HG02623 (cell line): ENCODE measurements around the gene INTS14.
"Not testable (repeated sequence)": the region's sequence is repeated elsewhere in the genome, so short reads cannot be mapped to it uniquely, and the experiment has no call there.

ENCODE experiments used
- ATAC-seq: cut with Tn5 transposase; IDR thresholded peaks from one replicate; pipeline ENCODE4 v1.9.1; 2021; ENCODE audit warnings: moderate library complexity; ENCODE audit not compliant: unreplicated experiment

Gene INTS14

DNA sequence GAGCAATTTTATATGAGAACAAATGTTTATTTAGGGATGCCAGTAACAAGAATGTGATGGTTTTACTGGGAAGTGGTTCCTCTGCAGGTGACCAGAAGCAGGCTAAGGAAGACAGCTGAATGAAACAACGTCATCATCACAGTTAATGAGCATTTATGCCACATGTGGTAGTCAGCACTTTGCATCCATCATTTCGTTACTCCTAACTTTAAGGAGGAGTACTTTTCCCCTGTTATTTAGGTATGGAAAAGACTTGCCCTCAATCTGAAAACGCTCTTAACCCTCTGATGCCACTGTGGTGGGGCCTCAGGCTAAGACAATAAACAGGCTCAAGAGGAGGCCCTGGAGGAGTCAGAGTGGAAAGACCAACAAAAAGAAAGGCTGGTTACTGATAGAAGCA is 31.2 kb downstream of the INTS14 start:
- ATAC-seq, result no peak

DNA sequence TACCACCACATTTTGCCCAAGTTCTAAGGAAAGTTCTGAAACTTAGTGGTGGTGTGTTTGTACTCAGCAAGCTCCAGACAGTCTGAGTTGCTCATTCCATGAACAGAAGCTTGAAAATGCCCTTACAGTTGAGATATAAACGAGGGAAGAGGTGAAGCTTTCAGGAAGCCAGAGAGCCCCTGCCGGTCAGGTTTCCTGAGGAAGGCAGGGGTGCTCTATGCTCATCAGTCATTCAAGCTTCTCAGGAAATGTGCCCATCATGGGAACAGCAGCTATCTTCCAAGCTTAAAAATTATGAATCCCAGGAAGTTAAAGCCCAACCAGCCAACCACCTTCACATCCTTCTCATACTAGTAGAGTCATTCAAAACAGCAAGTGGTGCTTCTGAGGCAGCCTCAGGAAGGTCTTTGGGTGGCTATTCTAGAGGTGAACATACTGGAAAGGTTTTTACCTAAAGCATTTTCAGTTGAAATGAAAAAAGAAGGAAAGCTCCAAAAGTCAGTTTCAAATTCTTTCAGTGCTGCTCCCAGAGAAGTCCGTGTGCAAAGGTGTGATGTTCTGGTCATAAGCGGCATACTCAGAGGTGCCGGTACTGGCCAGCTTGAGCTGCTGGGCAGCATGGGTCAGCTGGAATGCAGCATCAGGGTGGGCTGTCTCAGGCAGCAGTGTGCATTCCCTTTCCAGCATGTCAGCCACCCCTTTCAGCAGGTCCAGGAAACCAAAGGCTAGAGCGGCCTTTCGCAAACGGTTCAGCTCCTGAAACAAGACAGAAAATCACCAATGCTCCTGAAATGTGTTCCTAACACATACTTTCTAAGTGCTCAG is 31.8 kb downstream of the INTS14 start:
- no peak for ATAC-seq

DNA sequence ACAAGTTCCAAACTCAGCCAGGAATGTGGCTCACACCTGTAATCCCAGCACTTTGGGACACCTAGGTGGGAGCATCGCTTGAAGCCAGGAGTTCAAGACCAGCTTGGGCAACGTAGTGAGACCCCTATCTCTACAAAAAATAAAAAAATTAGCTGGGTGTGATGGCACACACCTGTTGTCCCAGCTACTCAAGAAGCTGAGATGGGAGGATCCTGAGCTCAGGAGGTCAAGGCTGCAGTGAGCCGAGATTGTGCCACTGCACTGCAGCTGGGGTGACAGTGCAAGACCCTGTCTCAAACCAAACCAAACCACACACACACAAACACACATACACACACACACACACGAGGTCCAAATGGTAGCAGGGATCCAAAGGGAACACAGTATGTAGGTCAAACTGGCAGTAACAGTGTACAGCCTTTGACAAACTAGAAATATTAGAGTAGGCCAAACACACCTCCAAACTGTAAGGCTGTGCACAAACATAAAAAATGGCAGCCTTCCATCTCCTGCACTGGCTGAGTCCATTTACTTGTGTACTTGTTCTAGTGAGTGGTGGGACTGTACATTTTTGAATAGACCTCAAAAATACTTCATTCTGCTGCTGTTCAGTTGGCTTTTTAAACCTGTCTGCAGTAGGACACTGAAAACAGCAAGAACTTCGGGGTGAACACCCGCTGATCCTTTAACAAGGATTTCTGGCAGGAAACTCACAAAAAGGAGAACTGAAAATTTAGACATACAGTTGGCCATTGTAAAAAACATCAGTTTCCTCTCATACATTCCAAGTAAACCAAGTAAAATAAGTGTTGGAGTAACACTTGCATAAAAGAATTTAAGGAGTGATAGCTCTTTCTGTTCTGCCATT is 33.6 kb downstream of the INTS14 start:
- no peak for ATAC-seq

DNA sequence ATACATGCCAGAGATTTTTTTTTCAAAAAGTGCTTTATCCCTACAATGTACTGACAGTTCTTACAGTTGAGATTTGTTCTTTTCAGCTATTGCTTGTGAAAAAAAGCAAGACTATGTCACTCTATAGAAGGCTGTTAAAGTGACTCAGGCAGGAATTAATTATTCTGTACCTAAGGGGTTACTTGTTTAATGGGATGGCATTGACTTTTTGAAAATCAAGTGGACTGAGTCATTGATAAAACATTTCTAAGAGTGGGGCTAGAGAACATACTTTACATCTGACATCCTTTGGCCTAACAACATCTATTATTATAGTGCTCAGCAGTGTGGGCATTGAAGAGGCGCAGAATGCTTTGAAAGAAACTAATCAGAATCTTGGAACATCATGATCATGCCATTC is 34.3 kb downstream of the INTS14 start:
- no peak for ATAC-seq

DNA sequence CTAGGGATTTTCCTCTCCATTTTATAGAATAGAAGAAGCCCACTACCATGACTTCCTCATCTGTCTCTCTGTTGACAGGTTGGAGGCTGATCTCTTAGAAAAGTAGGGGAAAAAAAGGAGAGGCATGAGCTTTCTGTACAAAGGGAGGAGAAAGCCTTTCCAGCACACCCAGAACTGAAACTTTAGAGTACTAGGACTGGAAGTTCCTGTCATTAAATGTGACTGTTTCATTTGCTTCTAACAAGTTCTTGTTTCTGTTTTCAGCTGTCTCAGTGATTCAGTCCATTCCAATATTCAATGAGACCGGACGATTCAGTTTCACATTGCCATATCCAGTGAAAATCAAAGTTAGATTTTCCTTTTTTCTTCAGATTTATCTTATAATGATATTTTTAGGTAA is 39.0 kb downstream of the INTS14 start:
- ATAC-seq, result no peak

DNA sequence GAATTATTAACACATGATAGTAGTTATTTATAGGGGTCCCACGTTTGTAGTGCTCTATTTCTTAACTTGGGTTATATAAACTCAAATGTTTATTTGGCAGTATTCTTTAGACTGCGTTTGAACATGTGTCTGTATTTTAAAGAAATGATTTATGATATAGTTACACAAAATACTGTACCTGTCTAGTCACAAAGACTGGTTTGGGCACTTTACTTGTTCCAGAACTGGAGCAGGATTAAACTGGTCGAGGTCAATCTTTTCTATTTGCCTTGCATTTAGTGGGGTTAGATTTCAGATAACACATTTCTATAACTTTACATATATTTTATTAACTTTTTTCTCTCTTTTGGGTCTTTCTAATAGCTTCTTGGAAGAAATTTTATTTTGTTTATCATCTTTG is 41.2 kb downstream of the INTS14 start:
- no peak for ATAC-seq

DNA sequence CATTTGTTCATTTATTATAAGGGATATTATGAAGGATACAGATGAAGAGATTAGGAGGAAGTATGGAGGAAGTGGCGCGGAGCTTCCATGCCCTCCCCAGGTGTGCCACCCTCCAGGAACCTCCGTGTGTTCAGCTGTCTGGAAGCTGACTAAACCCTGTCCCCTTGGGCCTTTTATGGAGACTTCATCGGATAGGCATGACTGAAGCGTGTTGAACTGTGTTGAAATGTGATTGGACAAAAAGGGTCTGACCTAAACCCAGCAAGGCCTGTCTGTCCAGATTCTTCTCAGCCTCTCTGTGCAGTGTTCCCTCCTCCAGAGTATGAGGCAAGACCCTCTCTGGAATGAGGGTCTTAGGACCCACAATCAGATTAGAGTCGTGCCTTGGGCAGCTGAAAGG is 49.0 kb downstream of the INTS14 start:
- ATAC-seq, result no peak

DNA sequence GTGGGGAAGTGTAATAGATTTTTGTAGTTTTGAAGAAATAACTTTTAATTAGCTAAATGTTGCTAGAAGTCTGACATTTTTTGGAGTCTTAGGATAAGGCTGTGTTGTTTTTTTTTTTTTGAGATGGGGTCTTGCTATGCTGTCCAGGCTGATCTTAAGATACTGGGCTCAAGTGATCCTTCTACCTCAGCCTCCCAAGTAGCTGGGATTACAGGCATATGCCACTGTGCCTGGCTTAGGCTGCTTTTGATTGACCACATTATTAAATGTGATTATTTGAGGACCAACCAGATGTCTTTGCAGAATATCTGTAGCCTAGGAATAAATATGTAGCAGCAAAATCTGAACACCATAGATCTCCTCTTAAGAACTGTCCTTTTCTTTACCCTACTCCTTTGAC is 51.0 kb downstream of the INTS14 start:
- ATAC-seq, result no peak

DNA sequence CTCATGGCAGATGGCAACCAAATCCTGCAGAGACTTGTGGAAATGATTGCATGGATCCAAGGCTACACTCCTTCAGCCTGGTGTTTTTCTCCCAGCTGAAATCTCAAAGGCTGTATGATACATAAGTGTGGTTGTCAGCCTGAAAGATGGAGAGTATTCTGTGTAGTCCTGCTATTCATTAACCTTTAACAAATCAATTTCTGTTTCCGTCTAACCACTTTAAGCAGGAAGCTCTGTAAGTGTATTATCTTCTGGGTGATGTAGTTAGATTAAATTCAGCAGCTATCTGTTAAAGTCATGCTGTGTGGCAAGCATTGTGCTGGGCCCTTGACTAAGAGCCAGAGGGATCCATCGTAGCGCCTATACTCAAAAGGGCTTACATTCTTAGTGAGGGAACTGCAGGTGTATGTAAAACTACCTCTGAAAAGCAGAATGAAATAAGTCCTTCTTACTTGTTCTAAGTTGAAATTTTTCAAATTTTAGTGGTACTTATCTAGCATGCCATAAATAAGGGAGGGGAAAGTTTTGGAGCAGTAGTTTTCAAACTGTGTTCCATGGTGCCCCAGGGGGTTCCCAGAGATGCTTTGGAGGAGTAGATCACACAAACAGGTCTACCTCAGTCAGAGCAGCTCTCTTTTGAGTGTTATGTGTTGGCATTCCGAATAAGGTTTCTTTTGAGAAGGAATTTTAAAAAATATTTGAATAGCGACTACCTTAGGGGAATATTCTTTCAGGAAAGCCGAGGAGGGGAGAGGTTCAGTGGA is 51.8 kb downstream of the INTS14 start:
- no peak for ATAC-seq

DNA sequence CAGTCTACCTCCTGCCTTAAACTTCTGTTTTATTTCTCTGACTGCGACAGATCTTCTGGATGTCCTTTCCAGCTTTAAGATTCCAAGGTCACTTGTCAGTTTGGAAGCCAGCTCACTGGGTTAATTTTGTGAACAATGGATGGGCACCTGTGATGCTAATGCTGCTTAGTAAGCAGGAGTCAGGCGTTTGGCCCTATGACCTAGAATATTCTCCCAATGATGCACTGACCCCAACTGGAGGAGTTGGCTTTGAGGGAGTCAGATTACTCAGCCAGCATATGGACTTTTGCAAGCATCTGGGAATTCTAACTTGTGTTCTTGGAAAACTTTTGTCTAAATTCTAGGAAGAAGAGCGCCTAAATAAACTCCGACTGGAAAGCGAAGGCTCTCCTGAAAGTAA is 52.6 kb downstream of the INTS14 start:
- no peak for ATAC-seq

DNA sequence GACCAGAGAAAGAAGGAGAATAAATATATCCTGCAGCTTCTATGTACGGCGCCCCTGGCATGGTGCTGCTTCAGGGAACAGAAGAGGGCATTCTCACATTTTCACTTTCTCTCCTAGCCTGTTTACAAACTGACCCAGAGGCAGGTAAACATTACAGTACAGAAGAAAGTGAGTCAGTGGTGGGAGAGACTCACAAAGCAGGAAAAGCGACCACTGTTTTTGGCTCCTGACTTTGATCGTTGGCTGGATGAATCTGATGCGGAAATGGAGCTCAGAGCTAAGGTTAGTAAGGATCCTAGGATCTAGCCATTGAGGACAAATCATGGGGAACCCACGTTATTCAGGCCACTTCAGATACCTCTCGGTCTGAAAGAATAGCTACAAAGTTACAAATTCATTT is 54.3 kb downstream of the INTS14 start:
- ATAC-seq, result no peak

DNA sequence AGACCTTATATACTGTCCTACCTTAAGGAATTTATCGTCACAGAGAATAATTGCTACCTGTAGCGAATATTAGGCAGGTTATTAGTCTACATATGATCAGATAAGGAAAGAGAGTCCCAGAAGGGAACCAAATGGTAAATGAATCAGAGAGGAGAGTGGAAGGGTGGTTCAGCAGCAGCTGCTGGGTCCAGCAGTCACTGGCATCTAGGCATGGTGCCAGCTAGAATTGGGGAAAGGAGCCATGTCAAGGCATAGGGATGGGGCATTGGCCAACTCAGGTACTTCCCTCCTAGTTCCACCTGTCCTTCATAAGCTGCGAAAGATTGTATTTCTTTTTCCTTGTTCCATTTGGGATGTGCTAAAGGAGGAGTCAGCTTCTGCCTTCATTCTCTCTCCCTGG is 57.2 kb downstream of the INTS14 start:
- ATAC-seq, result no peak

DNA sequence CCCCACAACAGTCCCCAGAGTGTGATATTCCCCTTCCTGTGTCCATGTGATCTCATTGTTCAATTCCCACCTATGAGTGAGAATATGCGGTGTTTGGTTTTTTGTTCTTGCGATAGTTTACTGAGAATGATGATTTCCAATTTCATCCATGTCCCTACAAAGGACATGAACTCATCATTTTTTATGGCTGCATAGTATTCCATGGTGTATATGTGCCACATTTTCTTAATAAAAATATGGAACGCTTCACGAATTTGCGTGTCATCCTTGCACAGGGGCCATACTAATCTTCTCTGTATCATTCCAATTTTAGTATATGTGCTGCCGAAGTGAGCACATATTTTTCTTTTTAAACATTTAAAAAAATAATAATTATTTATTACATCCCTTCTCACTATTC is 58.1 kb downstream of the INTS14 start:
- not testable (repeated sequence) for ATAC-seq

DNA sequence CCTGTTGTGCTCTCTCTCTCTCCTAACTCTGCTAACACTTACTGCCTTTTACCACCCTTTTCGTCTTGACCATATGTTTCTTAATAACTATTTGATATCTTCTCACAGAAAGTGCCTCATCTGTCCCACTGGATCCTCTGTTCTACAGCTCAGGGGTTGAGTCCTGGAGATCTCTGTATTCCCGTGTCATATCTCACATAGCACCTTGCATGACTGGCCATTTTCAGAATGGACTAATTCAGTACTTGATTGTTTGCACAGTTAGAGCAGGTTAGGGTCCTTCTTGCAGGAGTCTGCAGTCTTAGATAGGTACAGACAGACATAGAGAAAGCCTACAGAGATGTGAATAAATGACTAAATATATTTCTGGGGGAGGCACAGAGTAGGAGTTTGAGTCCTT is 59.7 kb downstream of the INTS14 start:
- no peak for ATAC-seq

DNA sequence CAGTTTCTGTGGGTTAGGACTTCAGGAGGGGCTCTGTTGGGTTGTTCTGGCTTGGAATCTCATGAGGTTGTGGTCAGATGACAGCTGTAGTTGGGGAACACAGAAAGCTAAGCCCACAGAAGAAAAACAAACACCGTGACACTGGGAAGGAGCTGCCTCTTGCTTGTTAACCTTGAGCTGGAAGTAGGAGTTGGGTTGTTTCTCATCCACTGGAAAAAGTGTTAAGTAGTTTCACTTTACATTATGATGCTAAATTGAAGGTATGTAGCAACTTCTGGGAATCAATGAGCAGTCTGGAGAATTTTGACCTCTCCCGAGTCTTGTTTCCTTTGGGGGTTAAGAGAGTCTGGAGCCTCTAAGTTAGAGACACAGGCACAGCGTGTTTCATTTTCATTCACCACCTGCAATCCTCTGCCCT is 60.2 kb downstream of the INTS14 start:
- ATAC-seq, result no peak

DNA sequence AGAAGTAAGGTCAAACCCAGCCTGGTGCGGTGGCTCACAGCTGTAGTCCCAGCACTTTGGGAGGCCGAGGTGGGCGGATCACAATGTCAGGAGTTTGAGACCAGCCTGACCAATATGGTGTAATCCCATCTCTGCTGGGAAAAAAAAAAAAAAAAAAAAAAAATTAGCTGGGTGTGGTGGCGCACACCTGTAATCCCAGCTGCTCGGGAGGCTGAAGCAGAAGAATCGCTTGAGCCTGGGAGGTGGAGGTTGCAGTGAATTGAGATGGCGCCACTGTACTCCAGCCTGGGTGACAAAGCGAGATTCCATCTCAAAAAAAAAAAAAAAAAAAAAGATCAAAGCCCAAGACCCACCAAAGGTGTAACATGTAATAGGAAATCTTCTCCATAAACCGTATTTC is 61.6 kb downstream of the INTS14 start:
- ATAC-seq, result not testable (repeated sequence)

DNA sequence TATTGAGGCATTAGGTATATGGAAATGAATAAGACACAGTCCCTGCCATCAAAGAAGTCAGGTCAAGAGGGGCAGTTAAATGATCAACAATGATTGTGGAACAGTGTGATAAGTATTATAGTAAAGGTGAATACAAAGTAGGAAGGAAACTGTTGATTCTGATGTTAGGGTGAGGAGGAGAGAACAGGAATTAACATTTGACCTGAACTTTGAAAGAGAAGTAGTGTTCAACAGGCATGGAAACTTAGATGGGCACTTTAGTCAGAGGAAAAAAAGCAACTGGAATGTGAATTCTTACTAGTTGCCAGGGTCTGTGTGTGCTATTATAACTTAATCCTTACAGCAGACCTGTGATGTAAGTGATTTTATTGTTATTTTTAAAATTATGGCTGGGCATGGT is 63.1 kb downstream of the INTS14 start:
- ATAC-seq, result no peak

DNA sequence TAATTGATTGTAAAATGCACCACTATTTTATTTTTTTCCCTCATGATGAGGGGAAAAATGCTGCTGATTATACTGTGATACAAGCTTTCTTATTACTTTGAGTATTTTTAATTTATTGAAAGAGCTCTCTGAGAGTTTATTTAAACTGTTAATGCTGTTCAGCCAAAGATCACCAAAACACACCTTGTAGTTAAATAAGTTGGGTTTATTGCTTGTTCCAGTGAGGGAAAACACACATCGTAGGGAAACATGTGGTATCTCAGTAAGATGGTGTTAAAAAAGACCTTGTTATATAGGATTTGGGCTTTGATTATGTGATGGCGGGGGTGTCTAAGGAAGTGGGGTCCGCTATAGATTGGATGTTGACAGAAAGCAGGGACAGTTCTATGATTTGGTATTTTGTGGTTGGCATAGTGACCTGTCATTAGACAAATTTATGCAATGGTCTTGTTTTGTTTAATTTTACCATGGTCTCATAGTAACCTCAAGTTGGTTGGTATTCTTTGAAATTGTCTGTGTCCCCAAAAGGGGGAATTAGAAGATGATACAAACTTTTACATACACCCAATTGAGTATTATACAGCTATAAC is 69.6 kb downstream of the INTS14 start:
- no peak for ATAC-seq

DNA sequence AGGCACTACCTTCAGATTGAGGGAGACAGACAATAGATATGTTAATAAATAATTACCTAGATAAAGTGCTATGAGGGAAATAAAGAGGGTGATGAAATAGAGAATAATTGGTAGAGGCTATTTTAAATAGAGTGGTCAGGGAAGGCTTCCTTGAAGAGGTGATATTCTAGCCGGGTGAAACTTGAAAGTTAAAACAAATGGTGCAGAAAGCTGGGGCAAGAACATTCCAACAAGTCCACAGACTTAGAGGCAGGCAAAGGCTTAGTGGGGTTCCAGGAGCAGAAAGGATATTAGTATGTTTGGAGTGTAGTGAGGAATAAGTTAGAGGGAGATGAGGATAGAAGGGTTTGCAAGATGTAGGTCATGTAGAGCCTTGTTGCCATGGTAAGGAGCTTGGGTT is 70.6 kb downstream of the INTS14 start:
- ATAC-seq, result no peak

DNA sequence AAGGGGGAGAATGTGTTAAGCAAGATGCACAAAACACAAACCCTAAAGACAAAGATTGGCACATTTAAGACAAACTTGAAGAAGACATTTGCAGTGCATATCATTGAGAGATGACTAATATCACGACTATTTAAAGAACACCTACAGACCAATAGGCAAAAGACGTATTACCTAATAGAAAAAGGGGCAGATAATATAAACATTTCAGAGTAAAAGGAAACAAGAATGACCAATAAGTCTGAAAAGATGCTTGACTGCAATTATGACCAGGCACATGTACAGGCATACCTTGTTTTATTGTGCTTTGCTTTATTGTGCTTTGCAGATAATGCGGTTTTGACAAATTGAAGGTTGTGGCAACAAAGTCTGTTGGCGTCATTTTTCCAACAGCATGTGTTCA is 75.7 kb downstream of the INTS14 start:
- ATAC-seq, result no peak
